ENCODE measurements around the gene PTPRN2.

PTPRN2 gene

GRCh38 chr7:158258411-158259130 lies 329.1 kb downstream of the PTPRN2 start:
- no peak for DNase-seq (ENCODE audit: low read depth)
- no peak overlapping the region for H3K4me3 ChIP-seq (ENCODE audit: low read depth, low read length)
- TF ChIP-seq MAX (IDR thresholded peaks at IDR 0.05; ENCODE audit: low read depth, low read length) (no peak), POLR2A (IDR thresholded peaks at IDR 0.05; ENCODE audit: extremely low read depth, insufficient read length) (no peak), MYC (IDR thresholded peaks at IDR 0.05; ENCODE audit: low read depth, low read length) (no peak), CTCF (IDR thresholded peaks at IDR 0.05; ENCODE audit: low read depth, low read length) (no peak)

GRCh38 chr7:158257516-158258410 lies 329.9 kb downstream of the PTPRN2 start:
- no peak for TF ChIP-seq MAX (IDR thresholded peaks at IDR 0.05; ENCODE audit: low read depth, low read length)
- no peak for TF ChIP-seq MYC (IDR thresholded peaks at IDR 0.05; ENCODE audit: low read depth, low read length)
- no peak for TF ChIP-seq CTCF (IDR thresholded peaks at IDR 0.05; ENCODE audit: low read depth, low read length)
- TF ChIP-seq POLR2A (IDR thresholded peaks at IDR 0.05; ENCODE audit: extremely low read depth, insufficient read length), result no peak
- no peak for DNase-seq (ENCODE audit: low read depth)
- H3K4me3 ChIP-seq (ENCODE audit: low read depth, low read length), result no peak overlapping the region

GRCh38 chr7:158257001-158257400 lies 330.6 kb downstream of the PTPRN2 start:
- no peak for DNase-seq (ENCODE audit: low read depth)
- H3K4me3 ChIP-seq (ENCODE audit: low read depth, low read length), result no peak overlapping the region
- TF ChIP-seq POLR2A (IDR thresholded peaks at IDR 0.05; ENCODE audit: extremely low read depth, insufficient read length) (no peak), MYC (IDR thresholded peaks at IDR 0.05; ENCODE audit: low read depth, low read length) (no peak), MAX (IDR thresholded peaks at IDR 0.05; ENCODE audit: low read depth, low read length) (no peak), CTCF (IDR thresholded peaks at IDR 0.05; ENCODE audit: low read depth, low read length) (no peak)

- H3K4me3 ChIP-seq (ENCODE audit: low read depth, low read length), result no peak overlapping the region
- no peak for DNase-seq (ENCODE audit: low read depth)
- TF ChIP-seq CTCF (IDR thresholded peaks at IDR 0.05; ENCODE audit: low read depth, low read length) (no peak), MYC (IDR thresholded peaks at IDR 0.05; ENCODE audit: low read depth, low read length) (no peak), MAX (IDR thresholded peaks at IDR 0.05; ENCODE audit: low read depth, low read length) (no peak), POLR2A (IDR thresholded peaks at IDR 0.05; ENCODE audit: extremely low read depth, insufficient read length) (no peak)
These were observed 331.4 kb downstream of the PTPRN2 start for GRCh38 chr7:158256091-158256816.

GRCh38 chr7:158255558-158255957 lies 332.1 kb downstream of the PTPRN2 start:
- DNase-seq (ENCODE audit: low read depth), result no peak
- H3K4me3 ChIP-seq (ENCODE audit: low read depth, low read length), result no peak overlapping the region

More at GRCh38 chr7:158255558-158255957, 332.1 kb downstream of the PTPRN2 start:
- TF ChIP-seq MYC (IDR thresholded peaks at IDR 0.05; ENCODE audit: low read depth, low read length) (no peak), POLR2A (IDR thresholded peaks at IDR 0.05; ENCODE audit: extremely low read depth, insufficient read length) (no peak), CTCF (IDR thresholded peaks at IDR 0.05; ENCODE audit: low read depth, low read length) (no peak), MAX (IDR thresholded peaks at IDR 0.05; ENCODE audit: low read depth, low read length) (no peak)
